ENCODE data around the gene JDP2.

Gene JDP2

GRCh38 chr14:75520852-75521251, 93.0 kb downstream of the JDP2 start:
- DNase-seq, result no peak

- no peak for DNase-seq
Observed at GRCh38 chr14:75521415-75522199, 93.8 kb downstream of the JDP2 start.

- DNase-seq, result no peak
Observed at GRCh38 chr14:75522224-75522982, 94.6 kb downstream of the JDP2 start, which contains the start of gene BATF. Gene BATF, plus strand, starts transcription at chr14:75522469. Its CDS starts 214 bp downstream, at chr14:75522683.

- no peak for DNase-seq
Observed at GRCh38 chr14:75522983-75523318, 95.1 kb downstream of the JDP2 start.

Measured in GOT3 (cell line).